ENCODE measurements around the gene MYCN. TPM values are rescaled to one million over a fixed set of nuclear protein-coding genes. Genes with fewer than 3 reads are reported as not detected.

MYCN gene
- total and polyA plus RNA-seq, 2 of the 8 experiments (the other 6 are each of a cell fraction or from before 2014, with no cell fraction given) = 87.8 to 137 TPM

- TF ChIP-seq CHD7 (IDR thresholded peaks at IDR 0.05; ENCODE audit: insufficient replicate concordance, low read length) (no peak), SUZ12 (IDR thresholded peaks at IDR 0.05; ENCODE audit: low read length) (no peak), KDM1A (IDR thresholded peaks at IDR 0.05; ENCODE audit: borderline replicate concordance, low read length) (no peak), E2F6 (IDR thresholded peaks at IDR 0.05) (no peak)
Observed at GRCh38 chr2:15908371-15908770, 32.0 kb upstream of the MYCN start (continued).
